Amniotic epithelial cell (primary cell): ENCODE measurements around the gene SELENOO.

Experiments
- DNase-seq: peaks from one replicate; pipeline ENCODE4 v3.0.0-alpha.2; 2010; ENCODE audit warnings: low read depth

SELENOO gene

DNA sequence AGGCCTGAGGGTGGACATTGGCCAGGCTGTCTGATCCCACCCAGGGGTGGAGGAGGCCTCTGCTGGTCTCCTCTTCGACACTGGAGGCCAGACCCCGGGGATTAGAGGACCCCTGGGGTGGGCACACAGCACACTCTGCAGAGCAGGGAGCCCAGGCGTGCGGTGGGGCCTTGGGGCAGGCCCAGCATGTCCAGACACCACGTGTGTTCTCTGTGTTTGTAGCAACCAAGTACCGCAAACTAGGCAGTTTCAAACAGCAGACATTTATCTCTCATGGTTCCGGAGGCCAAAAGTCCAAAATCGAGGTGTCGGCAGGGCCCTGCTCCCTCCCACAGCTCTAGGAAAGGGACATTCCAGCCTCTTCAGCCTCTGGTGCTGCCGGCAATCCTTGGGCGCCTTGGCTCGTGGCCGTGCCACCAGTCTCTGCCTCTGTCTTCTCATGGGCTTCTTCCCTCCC, 28.8 kb upstream of the SELENOO start:
- DNase-seq = no peak

GRCh38 chr22:50173311-50173982, 27.4 kb upstream of the SELENOO start:
- DNase-seq = no peak

GRCh38 chr22:50173983-50174355, 26.8 kb upstream of the SELENOO start:
- no peak for DNase-seq

DNA sequence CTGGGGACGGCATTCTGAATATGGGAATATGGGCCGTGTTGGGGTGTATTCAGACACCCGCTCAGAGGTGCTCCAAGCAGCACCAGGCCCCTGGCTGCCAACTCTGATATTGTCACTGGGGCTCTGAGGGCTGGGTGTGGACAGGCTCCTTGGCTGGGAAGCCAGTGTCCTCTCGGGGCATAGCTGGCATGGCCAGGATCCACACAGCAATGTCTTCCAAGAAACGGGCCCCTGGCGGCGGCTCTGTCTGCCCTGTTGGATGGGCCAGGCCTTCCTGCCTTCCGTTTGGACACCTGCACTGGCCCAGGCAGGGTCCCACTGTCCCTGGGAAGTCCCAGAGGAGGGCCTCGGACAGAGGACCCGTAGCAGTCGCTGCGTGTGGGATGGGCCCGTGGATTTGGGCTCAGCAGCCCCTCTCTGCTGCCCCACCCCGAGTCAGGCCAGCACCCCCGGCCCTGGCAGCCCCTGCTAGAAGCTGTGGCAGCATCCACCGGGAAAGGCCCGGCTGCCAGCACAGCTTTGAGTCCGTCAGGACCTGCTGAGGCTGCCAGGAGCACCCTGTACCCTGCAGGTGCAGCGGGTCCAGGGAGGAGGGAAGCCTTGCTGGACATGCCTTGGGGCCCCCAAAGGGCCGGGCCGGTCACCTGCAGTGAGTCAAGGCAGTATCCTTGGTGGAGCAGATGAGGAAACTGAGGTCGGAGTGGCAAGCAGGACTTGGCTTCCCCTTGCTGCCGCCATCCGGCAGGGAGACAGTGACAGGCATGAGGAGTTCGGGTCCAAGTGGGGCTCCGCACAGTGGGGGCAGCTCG, 26.2 kb upstream of the SELENOO start:
- DNase-seq = no peak

GRCh38 chr22:50175191-50175461, 25.7 kb upstream of the SELENOO start:
- DNase-seq = no peak

GRCh38 chr22:50175921-50176849, 24.6 kb upstream of the SELENOO start:
- no peak for DNase-seq

GRCh38 chr22:50176850-50177536, 23.8 kb upstream of the SELENOO start:
- no peak for DNase-seq

- DNase-seq = no peak
Observed at GRCh38 chr22:50177537-50178470, 23.0 kb upstream of the SELENOO start.

GRCh38 chr22:50178471-50178864, 22.3 kb upstream of the SELENOO start:
- no peak for DNase-seq

DNA sequence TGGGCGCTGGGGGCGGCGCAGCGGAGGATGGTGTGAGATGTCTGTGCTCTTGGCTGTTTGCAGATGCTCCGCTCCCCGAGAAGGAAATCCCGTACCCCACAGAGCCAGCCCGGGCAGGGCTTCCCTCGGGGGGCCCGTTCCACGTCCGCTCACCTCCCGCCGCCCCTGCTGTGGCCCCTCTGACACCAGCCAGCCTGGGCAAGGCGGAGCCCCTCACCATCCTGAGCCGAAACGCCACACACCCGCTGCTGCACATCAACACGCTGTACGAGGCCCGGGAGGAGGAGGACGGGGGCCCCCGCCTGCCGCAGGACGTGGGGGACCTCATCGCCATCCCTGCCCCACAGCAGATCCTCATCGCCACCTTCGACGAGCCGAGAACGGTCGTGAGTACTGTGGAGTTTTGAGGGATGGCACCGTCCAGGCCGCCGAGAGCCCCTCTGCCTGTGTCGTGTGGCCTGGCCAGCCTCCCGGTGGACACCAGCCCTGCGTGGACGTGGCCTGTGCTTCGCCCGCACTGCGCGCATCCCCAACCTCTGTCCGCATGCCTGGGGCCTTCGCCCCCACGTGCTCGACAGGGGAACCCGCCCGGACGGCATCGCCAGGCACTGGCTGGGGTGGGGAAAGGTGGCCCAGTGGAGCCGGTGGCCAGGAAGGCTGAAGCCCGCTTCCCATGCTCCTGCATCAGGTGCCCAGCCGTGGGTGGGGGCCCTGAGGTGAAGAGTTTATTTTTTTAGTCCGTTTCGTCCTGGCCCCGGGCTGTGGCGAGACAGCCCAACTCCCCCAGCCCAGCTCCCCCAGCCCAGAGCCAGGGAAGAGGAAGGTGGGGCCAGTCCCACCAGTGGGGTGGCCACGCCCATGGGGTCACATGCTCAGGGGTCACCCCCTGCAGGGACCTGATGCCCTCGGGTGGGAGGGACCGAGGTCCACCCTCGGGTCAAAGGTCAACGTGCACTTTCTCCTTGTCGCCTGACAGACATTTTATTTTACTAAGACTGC, 21.6 kb upstream of the SELENOO start:
- no peak for DNase-seq

- no peak for DNase-seq
Observed at GRCh38 chr22:50179937-50180726, 20.7 kb upstream of the SELENOO start.

DNA sequence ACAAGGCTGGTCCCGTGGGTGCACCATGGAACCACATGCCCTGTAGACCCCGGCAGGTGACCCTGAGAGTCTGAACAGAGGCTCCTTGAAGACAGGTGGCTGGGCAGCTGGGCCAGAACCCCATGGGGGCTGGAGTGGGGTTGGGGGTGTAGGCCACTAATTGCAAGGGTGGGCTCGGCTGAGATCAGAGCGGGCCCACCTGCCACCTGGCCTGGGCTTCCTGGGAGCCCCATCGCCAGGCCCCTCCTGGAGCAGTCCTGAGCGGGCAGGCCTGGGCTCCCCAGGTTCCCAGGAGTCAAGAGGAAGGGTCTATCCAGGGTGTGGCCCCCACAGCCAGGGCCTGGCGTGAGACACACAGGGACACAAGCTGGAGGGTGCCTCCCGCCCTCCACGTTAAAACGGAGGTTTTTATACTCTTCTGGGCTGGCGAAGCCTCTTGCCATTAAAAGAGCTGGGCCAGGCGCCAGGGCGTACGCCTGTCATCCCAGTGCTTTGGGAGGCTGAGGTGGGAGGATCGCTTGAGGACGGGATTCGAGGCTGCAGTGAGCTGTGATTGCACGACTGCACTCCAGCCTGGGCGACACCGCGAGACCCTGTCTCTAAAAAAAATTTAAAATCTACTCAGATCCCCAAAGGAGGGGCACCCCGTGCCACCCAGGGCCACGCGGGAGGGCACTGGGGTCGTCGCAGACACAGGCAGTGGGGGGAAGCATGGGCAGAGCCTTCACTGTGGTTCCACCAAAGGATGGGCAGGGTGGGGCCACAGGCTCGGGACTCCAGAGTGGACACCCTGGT, 19.9 kb upstream of the SELENOO start:
- DNase-seq = no peak

DNA sequence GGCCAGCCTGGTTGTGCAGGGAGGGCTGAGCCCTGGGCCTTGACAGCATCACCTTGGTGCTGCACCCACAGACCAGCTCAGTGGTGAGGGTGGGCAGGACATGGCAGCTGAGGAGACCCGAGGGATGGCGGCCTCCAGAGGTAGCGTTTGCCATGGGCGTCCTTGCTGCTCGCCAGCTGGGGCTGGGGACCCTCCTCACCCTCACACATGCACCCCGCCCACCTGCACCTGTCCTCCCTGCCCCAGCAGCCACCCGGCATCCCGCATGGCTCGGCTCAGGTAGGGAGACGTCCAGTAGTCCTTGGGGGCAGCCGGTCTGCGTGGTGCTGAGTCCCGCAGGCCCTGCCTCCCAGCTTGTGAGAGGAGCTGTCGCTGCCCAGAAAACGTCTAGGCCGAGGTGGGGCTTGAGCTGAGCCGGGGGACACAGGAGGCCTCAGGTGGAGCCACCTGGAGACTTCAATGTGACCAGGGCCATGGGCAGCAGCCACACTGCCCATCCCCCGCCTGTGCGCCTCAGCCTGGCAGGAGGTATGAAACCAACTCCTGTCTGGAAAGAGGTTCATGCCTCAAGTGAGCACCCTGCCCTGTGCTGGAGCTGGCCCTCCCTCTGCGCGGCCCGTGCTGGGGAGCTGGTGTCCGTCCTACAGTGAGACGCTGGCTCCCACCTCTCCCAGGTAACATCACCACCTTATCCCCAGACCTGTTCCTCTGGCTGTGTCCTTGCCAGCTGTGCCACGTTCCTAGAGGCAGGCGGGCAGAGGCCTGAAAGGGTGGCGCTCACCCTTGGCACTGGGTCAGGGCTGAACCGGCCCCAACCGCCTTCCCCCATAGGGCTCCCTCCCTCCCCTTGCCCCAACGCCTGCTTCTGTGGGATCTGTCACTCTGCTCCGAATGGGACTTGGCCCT, 18.4 kb upstream of the SELENOO start:
- DNase-seq = no peak

DNA sequence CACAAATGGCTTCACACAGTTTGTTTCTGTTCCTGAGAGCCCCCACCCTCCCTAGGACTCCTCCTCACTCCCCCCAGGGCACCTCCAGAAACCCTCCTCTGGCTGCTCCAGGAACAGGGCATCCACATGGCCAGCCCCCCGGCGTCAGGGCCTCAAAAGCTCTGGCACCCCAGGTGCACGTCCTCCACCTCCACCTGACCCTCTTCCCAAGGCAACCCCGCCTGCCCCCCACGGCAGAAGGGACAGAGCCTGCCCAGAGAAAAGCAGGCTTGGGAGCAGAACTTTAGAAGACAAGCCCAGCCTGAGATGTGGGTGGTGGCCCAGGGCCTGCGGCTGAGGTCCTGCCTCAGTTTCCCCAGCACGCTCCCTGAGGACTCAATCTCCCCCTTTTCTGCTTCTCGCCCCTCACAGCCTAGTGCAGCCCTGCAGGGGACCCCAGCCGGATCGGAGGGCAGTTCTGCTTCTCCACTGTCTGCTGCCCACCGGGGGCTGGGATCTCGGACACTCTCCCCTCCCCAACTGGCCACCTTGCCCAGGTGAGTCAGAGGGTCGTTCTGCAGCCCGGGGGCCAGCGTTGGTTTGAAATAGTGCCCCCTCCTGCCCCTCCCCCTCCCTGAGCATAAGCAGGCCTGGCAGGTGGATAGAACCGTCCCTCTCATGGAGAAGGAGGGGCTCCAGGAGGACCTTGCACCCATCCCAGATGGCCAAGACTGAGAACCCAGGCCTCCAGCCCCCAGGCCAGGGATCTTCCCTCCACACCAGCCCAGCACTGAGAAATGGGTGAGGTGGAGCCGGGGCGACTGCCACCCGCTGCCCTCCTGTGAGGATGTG, 17.5 kb upstream of the SELENOO start:
- no peak for DNase-seq

DNA sequence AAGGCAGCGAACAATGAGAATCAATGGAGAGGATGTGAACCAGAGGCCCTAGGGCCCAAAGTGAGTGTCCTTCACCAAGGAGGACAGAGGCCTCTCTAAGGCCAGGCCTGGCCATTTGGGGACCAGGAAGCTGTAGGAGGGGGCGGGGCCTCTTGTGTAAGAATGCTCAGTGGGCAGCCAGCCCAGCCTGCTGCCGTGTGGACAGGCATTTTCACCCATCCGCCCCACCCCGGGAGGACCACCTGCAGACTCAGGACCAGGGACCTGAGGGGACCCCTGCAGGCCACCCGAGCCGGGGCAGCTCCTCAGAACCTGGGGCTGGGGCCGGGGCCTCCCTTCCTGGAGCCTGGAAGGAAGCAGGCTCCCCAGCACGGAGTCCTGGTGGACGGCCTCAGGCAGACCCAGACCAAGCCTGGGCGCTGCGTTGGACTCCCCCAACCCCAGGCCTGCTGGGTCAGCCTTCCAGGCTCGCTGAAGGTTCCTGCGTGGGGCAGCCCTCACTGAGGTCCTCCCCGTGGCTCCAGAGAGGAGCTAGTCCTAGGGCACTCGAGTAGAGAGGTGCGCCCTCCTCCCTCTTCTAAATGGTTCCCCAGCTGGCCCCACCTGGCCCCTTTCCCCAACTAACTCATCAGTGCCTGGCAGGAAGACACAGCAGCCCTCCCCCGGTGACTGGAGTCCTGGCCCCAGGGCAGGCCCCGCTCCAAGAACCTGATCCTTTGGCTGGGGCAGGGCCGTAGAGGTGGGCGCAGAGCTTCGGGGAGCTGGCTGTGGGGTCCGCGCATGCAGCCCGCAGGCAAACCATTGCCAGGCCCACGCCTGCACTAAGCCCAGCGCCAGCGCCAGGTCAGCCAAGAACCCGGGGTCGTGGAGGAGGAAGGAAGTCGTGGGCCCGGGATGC, 16.6 kb upstream of the SELENOO start:
- DNase-seq = peak; percentile 48
